HEK293 (cell line): ENCODE measurements around the gene PTAR1.

Experiments
- ATF2 ChIP-seq: fragments of 450-650 bp; formaldehyde crosslinking; IDR thresholded peaks from 2 replicates; pipeline ENCODE4 v1.5.1; 2016; ENCODE audit warnings: missing biosample characterization, missing genetic modification characterization, low read depth
- CTCF ChIP-seq: fragments of 450-650 bp; formaldehyde crosslinking; IDR thresholded peaks from 2 replicates; pipeline ENCODE4 v1.5.1; 2016; ENCODE audit warnings: missing biosample characterization, missing genetic modification characterization
- TCF7L2 ChIP-seq: IDR thresholded peaks from 2 replicates; pipeline ENCODE4 v1.6.1; 2011; ENCODE audit warnings: low read depth, mild to moderate bottlenecking, inconsistent platforms, low read length, moderate library complexity, borderline replicate concordance
- YY1 ChIP-seq: fragments of 450-650 bp; formaldehyde crosslinking; IDR thresholded peaks from 2 replicates; pipeline ENCODE4 v1.5.1; 2018; ENCODE audit warnings: missing biosample characterization, missing genetic modification characterization
- ZBTB48 ChIP-seq: fragments of 450-650 bp; formaldehyde crosslinking; IDR thresholded peaks from 2 replicates; pipeline ENCODE4 v1.5.1; 2016; ENCODE audit warnings: missing biosample characterization, missing genetic modification characterization
- ZBTB49 ChIP-seq: fragments of 450-650 bp; formaldehyde crosslinking; IDR thresholded peaks from 2 replicates; pipeline ENCODE4 v1.5.1; 2016; ENCODE audit warnings: missing biosample characterization, missing genetic modification characterization, low read depth
- ZNF114 ChIP-seq: fragments of 450-650 bp; formaldehyde crosslinking; IDR thresholded peaks from 2 replicates; pipeline ENCODE4 v1.5.0; 2017; ENCODE audit warnings: missing biosample characterization, missing genetic modification characterization
- ZNF223 ChIP-seq: fragments of 450-650 bp; formaldehyde crosslinking; IDR thresholded peaks from 2 replicates; pipeline ENCODE4 v1.5.1; 2016; ENCODE audit warnings: missing biosample characterization, missing genetic modification characterization
- ZNF239 ChIP-seq: fragments of 450-650 bp; formaldehyde crosslinking; IDR thresholded peaks from 2 replicates; pipeline ENCODE4 v1.5.1; 2016; ENCODE audit warnings: missing biosample characterization, missing genetic modification characterization
- ZNF548 ChIP-seq: fragments of 450-650 bp; formaldehyde crosslinking; IDR thresholded peaks from 2 replicates; pipeline ENCODE4 v1.5.1; 2016; ENCODE audit warnings: missing biosample characterization, missing genetic modification characterization

GRCh38 chr9:69719983-69720382 lies 39.8 kb downstream of the PTAR1 start:
- TF ChIP-seq ATF2 (no peak), TCF7L2 (no peak), ZBTB49 (tag by site-specific recombination) (no peak), YY1 (tag by site-specific recombination) (no peak), CTCF (tag by site-specific recombination) (no peak), ZBTB48 (tag by site-specific recombination) (no peak), ZNF548 (tag by site-specific recombination) (no peak), ZNF239 (no peak), ZNF223 (tag by site-specific recombination) (no peak), ZNF114 (tag by site-specific recombination) (no peak)
